A673 (cell line): Measurements from ENCODE around the gene UXS1.

Experiments used
- EZH2 ChIP-seq: fragments of 200-600 bp; sonication (generic); IDR thresholded peaks from 2 replicates; pipeline ENCODE4 v1.6.1; 2017; ENCODE audit warnings: borderline replicate concordance, low read depth, mild to moderate bottlenecking, mixed read lengths, antibody characterized with exemption, low read length; ENCODE audit not compliant: poor library complexity, severe bottlenecking
- TF ChIP-seq, protein P1 (sequence below): fragments of 300-800, 200-600 bp; sonication (generic); conservative IDR thresholded peaks from 2 replicates; pipeline ENCODE4 v1.5.1; 2017; ENCODE audit warnings: low read depth, mild to moderate bottlenecking, antibody characterized with exemption, low read length, moderate library complexity, mixed read lengths

DNA sequence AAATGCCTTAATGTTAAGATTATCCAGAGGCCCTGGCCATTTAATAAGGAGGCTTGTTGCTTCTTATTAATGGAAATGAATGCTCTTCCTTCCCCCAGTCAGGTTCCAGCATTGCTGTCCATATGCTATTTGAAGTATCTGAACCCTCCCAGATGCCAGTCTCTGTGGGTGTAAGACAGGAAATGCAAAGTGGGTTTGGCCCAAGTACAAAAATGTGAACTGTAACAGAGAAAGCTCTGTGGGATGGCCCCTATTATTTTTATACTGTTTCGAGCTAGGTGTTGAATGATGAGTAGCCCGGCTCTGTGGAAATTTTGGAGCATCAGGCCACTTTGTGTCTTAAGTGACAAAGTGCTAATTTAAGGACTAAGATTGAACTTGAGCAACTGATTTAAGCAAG, 141.0 kb downstream of the UXS1 start:
- TF ChIP-seq, protein P1, sequence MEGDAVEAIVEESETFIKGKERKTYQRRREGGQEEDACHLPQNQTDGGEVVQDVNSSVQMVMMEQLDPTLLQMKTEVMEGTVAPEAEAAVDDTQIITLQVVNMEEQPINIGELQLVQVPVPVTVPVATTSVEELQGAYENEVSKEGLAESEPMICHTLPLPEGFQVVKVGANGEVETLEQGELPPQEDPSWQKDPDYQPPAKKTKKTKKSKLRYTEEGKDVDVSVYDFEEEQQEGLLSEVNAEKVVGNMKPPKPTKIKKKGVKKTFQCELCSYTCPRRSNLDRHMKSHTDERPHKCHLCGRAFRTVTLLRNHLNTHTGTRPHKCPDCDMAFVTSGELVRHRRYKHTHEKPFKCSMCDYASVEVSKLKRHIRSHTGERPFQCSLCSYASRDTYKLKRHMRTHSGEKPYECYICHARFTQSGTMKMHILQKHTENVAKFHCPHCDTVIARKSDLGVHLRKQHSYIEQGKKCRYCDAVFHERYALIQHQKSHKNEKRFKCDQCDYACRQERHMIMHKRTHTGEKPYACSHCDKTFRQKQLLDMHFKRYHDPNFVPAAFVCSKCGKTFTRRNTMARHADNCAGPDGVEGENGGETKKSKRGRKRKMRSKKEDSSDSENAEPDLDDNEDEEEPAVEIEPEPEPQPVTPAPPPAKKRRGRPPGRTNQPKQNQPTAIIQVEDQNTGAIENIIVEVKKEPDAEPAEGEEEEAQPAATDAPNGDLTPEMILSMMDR, result no peak
- TF ChIP-seq EZH2, result no peak
